Liver (tissue), 3 donors: Measurements from ENCODE around the gene CDH24.

ENCODE experiments used
- CTCF ChIP-seq: fragments of 150-350 bp; IDR thresholded peaks from 2 replicates; pipeline ENCODE4 v1.5.1; 2017; ENCODE audit warnings: improper control_type of control experiment, low read depth, low read length; ENCODE audit not compliant: missing input control
- JUND ChIP-seq, 2 donors: IDR thresholded peaks; 2 replicates each; pipeline ENCODE4 v1.6.1; 2016; ENCODE audit warnings: antibody characterized with exemption in 2 of 2
- donor health status: healthy.
- donor health status: healthy.

GRCh38 chr14:23018107-23018506 is 39.2 kb downstream of the CDH24 start:
- TF ChIP-seq CTCF (no peak), JUND (IDR thresholded peaks at IDR 0.05) (no peak)
